ENCODE data around the gene SARDH. TPM values are rescaled to one million over a fixed set of nuclear protein-coding genes. Genes with fewer than 3 reads are reported as not detected.

SARDH gene
- total and polyA plus RNA-seq, 2 donors (not counting 3 experiments of a cell fraction or from before 2014, with no cell fraction given), result 0.19 to 0.44 TPM

DNA sequence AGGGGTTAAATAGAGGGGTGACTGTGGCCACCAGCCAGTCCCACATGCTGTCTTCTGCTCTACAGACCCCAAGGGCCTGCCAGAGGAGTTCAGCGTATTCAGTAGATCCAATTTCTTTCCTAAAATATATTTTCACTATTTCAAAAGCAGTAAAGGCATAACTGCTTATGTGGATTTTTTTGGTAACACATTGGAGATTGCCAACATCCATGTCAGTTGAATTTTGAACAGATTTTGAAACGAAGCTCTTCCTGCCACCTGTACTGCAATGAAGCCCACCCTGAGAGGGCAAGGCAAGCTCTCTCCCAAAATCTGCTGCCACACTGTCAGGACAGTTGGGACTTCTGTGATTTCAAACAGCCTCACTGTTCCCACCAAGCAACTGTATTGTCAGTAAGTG is 37.1 kb upstream of the SARDH start:
- no peaks in the 10 kb centered on the region for H4K20me1 ChIP-seq (replicated peaks; ENCODE audit: control insufficient read depth, extremely low read depth, insufficient read depth, low read length)
- no TSS peak for BruUV-seq (replicated peaks)
- FAIRE-seq, result no peak
- dilution Hi-C loops (cut with MboI; ENCODE audit: extremely low pct_ligation_motif_present, low sequenced_read_pairs), result no loop called here
- intact Hi-C loops (cut with micrococcal nuclease), result no loop called here
- H3K27ac ChIP-seq (ENCODE audit: insufficient read depth, low read depth, low read length), result no peak overlapping the region
- H3K36me3 ChIP-seq (ENCODE audit: control insufficient read depth in 2 of 2, extremely low read depth in 1 of 2, insufficient read depth in 2 of 2, low read length in 2 of 2), result peaks cover 6 to 28% of the 10 kb centered on the region in 2 experiments
- no peak overlapping the region for H3K9ac ChIP-seq (replicated peaks; ENCODE audit: extremely low read depth, insufficient read depth, low read length)
- H3K9me3 ChIP-seq (replicated peaks; ENCODE audit: control insufficient read depth, insufficient read depth, low read length), result no peaks in the 10 kb centered on the region
- no peak for TF ChIP-seq POLR2AphosphoS5 (IDR thresholded peaks at IDR 0.05; ENCODE audit: insufficient read depth, low read depth, low read length)
- no peak for TF ChIP-seq EZH2 (IDR thresholded peaks at IDR 0.05; ENCODE audit: borderline replicate concordance, low read depth, low read length, severe bottlenecking)
- no peak for TF ChIP-seq FOS (IDR thresholded peaks at IDR 0.05; ENCODE audit: borderline replicate concordance, insufficient read depth, low read length)
- no peak for TF ChIP-seq JUN (IDR thresholded peaks at IDR 0.05; ENCODE audit: borderline replicate concordance, insufficient read depth, insufficient read length, low read depth)
- TF ChIP-seq GATA2 (IDR thresholded peaks at IDR 0.05; ENCODE audit: insufficient read depth, insufficient read length, low read depth, low read length), result no peak
- TF ChIP-seq POLR2A (IDR thresholded peaks at IDR 0.05; ENCODE audit: low read depth, low read length), result no peak
- TF ChIP-seq MYC (IDR thresholded peaks at IDR 0.05; ENCODE audit: low read depth, low read length), result no peak
- TF ChIP-seq, protein P1, sequence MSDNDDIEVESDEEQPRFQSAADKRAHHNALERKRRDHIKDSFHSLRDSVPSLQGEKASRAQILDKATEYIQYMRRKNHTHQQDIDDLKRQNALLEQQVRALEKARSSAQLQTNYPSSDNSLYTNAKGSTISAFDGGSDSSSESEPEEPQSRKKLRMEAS (IDR thresholded peaks at IDR 0.05; ENCODE audit: insufficient read depth, insufficient read length), result no peak
- TF ChIP-seq, protein P2, sequence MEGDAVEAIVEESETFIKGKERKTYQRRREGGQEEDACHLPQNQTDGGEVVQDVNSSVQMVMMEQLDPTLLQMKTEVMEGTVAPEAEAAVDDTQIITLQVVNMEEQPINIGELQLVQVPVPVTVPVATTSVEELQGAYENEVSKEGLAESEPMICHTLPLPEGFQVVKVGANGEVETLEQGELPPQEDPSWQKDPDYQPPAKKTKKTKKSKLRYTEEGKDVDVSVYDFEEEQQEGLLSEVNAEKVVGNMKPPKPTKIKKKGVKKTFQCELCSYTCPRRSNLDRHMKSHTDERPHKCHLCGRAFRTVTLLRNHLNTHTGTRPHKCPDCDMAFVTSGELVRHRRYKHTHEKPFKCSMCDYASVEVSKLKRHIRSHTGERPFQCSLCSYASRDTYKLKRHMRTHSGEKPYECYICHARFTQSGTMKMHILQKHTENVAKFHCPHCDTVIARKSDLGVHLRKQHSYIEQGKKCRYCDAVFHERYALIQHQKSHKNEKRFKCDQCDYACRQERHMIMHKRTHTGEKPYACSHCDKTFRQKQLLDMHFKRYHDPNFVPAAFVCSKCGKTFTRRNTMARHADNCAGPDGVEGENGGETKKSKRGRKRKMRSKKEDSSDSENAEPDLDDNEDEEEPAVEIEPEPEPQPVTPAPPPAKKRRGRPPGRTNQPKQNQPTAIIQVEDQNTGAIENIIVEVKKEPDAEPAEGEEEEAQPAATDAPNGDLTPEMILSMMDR (IDR thresholded peaks at IDR 0.05; ENCODE audit: extremely low read depth in 1 of 2, insufficient read depth in 1 of 2, low read depth in 1 of 2, low read length in 2 of 2), result no peak
- no peak overlapping the region for H3K4me2 ChIP-seq (ENCODE audit: insufficient read depth, low read length)
- no peaks in the 10 kb centered on the region for H3K27me3 ChIP-seq (ENCODE audit: control insufficient read depth in 2 of 2, insufficient read depth in 2 of 2, low read length in 2 of 2)
- H3K9me1 ChIP-seq (replicated peaks; ENCODE audit: control insufficient read depth, extremely low read depth, insufficient read depth, low read length), result no peaks in the 10 kb centered on the region
- no peaks in the 10 kb centered on the region for H3K4me1 ChIP-seq (ENCODE audit: control insufficient read depth, extremely low read depth, insufficient read depth, low read length)
- no peaks in the 10 kb centered on the region for H3K79me2 ChIP-seq (ENCODE audit: control insufficient read depth, insufficient read depth, low read length)
- ChIA-PET POLR2A (no interaction called here), CTCF (interaction anchor here (1.8 kb wide), 1 partner anchor 32 kb away, joined by 6 read pairs; no protein-coding TSS in a partner anchor)
- no peak overlapping the region for H3K4me3 ChIP-seq (replicated peaks in 1 of 3; ENCODE audit: insufficient read depth in 1 of 3, low read depth in 1 of 3, low read length in 3 of 3)
- no peak overlapping the region for H2AFZ ChIP-seq (ENCODE audit: low read depth, low read length)
- DNase-seq (ENCODE audit: low read depth, low spot score), result no peak
